Activated CD4-positive, CD25-positive, alpha-beta regulatory T cell (primary cell): Measurements from ENCODE around the gene UBXN2A.

Source experiments
- DNase-seq, 4 experiments: peaks; one replicate each; lab custom pipeline; 2025; lab: John Stamatoyannopoulos, UW

The UBXN2A gene

GRCh38 chr2:24045511-24046508 lies 105.5 kb downstream of the UBXN2A start:
- no peak for DNase-seq

- DNase-seq = no peak
Observed at GRCh38 chr2:24046599-24046929, 106.3 kb downstream of the UBXN2A start.

- DNase-seq = peak; percentile 70 to 83 (median 80)
Observed at GRCh38 chr2:24046930-24047702, 106.9 kb downstream of the UBXN2A start, which contains the start of gene WDCP. Gene WDCP, minus strand, starts transcription at chr2:24047391. Its CDS starts 7,897 bp downstream, at chr2:24039494.

GRCh38 chr2:24047703-24048033 lies 107.4 kb downstream of the UBXN2A start:
- no peak for DNase-seq

- no peak for DNase-seq
Observed at GRCh38 chr2:24048769-24049484, 108.7 kb downstream of the UBXN2A start.

GRCh38 chr2:24049485-24050021 lies 109.3 kb downstream of the UBXN2A start, which contains the start of gene FKBP1B:
Gene FKBP1B, plus strand, starts transcription at chr2:24049741. Its CDS starts 109 bp downstream, at chr2:24049850.
- peak in 2 of 4 experiments; percentile 8 to 10 for DNase-seq

- DNase-seq = peak in 1 of 4 experiments; percentile 9
Observed at GRCh38 chr2:24050041-24050979, 110.0 kb downstream of the UBXN2A start.

- no peak for DNase-seq
Observed at GRCh38 chr2:24051833-24052232, 111.6 kb downstream of the UBXN2A start.

- no peak for DNase-seq
Observed at GRCh38 chr2:24052951-24053350, 112.7 kb downstream of the UBXN2A start.
